Activated CD4-positive, CD25-positive, alpha-beta regulatory T cell treated with anti-CD3 and anti-CD28 coated beads, Interleukin-2, amount 50 U/mL, for 16 hours (primary cell): ENCODE measurements around the gene CCDC73.
"Not testable (repeated sequence)": the region's sequence is repeated elsewhere in the genome, so short reads cannot be mapped to it uniquely, and the experiment has no call there.

Source experiments
- DNase-seq: peaks from one replicate; pipeline ENCODE4 v3.0.0-alpha.2; 2020; ENCODE audit warnings: low read depth, low spot score

CCDC73 gene

GRCh38 chr11:32794439-32794838 is at the start of gene CCDC73:
CCDC73 (minus strand) TSS chr11:32794662; CDS start chr11:32760243, 34,419 bp downstream.
- DNase-seq: no peak

GRCh38 chr11:32843544-32843943 is 49.1 kb upstream of the CCDC73 start:
- DNase-seq: no peak

GRCh38 chr11:32840587-32840986 is 46.1 kb upstream of the CCDC73 start:
- no peak for DNase-seq

GRCh38 chr11:32839308-32839707 is 44.8 kb upstream of the CCDC73 start:
- no peak for DNase-seq

GRCh38 chr11:32838505-32839274 is 44.2 kb upstream of the CCDC73 start:
- no peak for DNase-seq

GRCh38 chr11:32836946-32837345 is 42.5 kb upstream of the CCDC73 start:
- no peak for DNase-seq

DNA sequence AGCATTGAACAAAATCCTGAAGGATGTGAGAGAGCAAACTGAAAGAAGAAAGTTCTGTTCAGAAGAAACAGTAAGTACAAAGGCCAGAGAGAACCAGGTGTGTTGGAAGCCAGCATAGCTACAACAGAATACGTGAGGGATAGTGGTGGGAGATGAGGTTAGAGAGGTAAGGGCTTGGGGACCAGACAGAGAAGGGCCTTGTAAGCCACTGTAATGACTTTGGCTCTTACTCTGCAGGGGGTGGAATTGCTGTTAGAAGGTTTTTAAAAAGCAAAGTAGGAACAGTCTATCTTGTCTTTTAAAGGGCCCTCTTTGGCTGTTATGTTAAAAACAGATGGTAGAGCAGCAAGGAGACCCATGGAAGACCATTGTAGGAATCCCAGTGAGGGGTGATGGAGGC is 39.5 kb upstream of the CCDC73 start:
- DNase-seq: no peak

DNA sequence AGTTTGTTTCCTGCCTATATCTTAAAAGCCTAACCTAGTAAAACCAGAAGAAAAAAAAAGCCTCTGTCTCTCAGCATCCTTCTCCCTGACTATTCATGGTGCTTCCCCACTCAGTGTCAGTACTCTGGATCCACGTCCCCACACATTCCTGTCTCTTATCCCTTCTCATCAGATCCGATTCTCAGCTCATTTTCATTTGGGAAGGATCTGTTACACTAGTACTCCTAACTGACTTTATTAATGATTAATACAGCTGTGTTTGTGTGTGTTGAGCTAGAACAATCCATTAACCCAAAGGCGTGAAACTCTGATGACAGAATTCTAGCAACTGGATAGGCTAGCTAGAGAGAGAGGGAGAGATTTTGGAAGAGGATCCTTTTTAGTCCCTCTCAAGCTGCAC is 36.8 kb upstream of the CCDC73 start:
- DNase-seq: no peak

- no peak for DNase-seq
Measured at GRCh38 chr11:32830796-32831195, 36.3 kb upstream of the CCDC73 start.

GRCh38 chr11:32830413-32830738 is 35.9 kb upstream of the CCDC73 start:
- no peak for DNase-seq

GRCh38 chr11:32829680-32830412 is 35.4 kb upstream of the CCDC73 start, which contains the start of gene PRRG4:
PRRG4 (plus strand) TSS chr11:32829927; CDS start chr11:32830530, 603 bp downstream.
- DNase-seq: no peak

DNA sequence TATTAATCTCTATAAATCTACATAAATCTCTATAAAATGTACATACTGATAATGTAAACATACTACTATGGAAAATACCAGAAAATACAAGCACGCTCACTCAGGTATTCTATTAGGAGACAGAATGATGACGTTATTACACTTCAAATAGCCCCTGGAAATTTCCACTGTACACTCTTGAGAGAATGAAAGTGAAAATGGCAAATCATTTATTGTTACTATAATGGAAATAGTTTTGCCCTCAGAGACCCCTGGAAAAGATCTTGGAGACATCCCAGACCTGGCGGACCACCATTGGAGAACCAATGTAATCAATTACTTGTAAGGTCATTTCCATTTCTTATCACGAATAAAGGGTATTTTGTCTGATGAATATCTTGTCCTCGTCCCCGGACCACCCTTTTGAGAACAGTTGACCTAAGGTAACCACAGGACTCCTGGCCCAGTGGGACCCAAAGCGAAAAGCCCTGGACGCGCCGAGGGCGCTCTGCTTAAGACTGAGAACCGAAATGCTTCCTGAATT is 34.8 kb upstream of the CCDC73 start:
- no peak for DNase-seq

DNA sequence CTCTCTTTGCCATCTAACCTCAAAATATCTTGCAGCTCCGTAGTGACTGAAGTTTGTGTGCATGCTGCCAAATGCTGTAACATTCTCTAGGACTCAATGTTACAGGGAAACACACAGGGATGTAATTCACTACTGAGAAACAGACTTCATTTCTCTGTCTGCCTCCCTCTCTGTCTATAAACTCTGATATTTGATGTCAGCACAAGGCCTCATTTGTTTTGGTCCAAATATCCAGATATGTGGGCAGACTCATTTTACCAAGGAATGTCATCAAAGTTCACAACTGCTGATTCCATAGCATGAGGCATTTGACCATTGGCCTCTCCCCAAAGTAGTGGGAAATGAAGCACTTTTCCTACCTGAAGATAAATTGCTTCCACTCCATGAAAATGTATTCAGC is 32.8 kb upstream of the CCDC73 start:
- no peak for DNase-seq

GRCh38 chr11:32826113-32826512 is 31.7 kb upstream of the CCDC73 start:
- DNase-seq: no peak

DNA sequence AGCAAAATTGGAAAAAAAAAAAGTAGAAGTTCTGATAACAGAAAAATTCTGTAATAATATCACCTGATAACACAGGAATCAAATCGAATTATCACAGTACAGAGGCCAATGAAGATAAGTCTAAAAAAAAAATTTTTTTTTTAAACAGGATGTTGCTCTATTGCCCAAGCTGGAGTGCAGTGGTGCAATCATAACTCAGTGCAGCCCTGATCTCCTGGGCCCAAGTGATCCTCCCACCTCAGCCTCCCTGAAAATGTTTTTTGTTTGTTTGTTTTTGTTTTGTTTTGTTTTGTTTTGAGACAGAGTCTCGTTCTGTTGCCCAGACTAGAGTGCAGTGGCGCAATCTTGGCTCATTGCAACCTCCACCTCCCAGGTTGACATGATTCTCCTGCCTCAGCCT is 29.2 kb upstream of the CCDC73 start:
- not testable (repeated sequence) for DNase-seq

GRCh38 chr11:32821917-32822560 is 27.6 kb upstream of the CCDC73 start:
- no peak for DNase-seq

- DNase-seq: no peak
Measured at GRCh38 chr11:32821517-32821916, 27.1 kb upstream of the CCDC73 start.

DNA sequence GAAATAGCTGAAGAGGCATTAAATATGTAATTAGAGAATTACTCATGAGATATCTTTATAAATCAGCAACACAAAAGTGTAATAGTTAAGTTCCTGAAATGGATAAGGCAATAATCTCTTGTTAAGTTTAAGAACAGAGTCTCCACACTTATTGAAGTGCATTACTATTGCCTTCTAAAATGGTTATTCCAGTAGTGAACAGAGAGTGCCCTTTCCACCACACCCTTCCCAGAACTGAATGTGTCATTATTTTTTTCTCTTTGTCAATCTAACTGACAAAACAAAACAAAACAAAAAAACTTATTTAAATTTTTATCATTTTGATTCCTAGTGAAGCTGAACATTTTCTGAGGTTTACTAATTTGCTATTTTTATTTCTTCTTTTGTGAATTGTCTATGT is 26.0 kb upstream of the CCDC73 start:
- DNase-seq: no peak

DNA sequence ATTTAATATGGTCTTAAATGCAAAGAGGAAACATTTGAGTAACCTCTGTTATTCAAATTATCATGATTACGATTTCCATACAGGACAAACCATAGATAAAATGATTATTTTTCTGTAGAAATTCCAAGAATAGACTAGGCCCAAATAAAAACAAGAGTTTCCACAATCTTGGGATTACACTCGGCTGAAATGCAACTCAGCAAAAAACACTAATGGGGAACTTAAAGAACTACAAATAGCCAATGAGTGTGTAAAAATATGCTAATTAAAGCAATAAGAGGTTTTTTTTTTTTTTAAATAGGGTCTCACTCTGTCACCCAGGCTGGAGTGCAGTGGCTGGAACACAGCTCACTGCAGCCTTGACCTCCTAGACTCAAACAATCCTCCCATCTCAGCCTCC is 24.7 kb upstream of the CCDC73 start:
- no peak for DNase-seq

DNA sequence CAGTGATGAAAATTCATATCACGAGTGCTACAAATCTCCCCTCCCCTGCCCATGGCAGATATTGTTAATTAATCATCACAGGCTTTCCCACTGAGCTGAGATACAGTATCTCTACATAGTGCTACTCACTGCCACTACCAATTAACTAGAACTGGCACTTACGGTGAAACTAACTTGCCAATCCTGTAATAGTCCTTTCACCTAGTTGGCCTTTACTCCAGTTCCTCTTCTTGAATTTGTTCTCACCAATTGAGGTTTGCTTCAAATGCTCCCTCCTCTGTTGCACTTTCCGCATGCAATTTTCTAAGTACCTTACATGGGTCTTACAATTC is 23.4 kb upstream of the CCDC73 start:
- DNase-seq: no peak

DNA sequence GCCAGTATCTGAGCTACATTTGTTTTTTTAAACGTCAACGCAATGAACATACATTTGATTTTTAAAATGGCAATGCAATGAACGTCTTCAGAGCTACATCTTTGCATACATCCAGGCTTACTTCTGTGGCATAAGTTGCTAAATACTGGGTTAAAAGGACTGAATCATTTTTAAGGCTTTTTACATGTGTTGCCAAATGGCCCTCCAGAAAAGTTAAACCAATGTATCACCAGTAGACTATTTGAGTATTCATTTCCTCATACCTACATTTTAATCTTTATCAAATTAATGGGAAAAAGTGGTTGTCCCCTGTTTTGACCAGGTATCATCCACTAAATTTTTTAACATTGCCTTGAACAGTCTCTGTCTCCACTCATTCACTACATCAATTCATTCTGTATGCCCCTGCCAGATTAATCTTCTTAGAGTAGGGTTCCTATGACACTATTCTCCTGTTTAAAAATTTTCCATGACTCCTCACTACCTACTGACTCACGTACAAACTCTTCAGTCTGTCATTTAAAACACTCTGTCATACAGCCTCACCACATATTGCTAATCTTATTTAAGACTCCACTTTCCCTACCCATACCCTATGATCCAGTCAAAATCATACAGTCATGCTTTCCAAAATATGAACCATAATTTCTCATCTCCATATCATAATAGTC is 22.9 kb upstream of the CCDC73 start:
- DNase-seq: no peak

GRCh38 chr11:32809313-32809712 is 14.9 kb upstream of the CCDC73 start:
- DNase-seq: no peak
